Neural crest cell (in vitro differentiated cells): ENCODE results near the gene SYNE4. TPM values are rescaled to one million over a fixed set of nuclear protein-coding genes. Genes with fewer than 3 reads are reported as not detected.

ENCODE experiments used
- DNase-seq: peaks from one replicate; pipeline ENCODE4 v3.0.0; 2021; ENCODE audit warnings: low read depth, mixed read lengths, low spot score
- H3K27ac Mint-ChIP-seq: one replicate; pipeline ENCODE4 v1.8.0; 2021; ENCODE audit warnings: mild to moderate bottlenecking, mixed read lengths; ENCODE audit not compliant: unreplicated experiment
- H3K27me3 Mint-ChIP-seq: 2 replicates; pipeline ENCODE4 v1.8.0; 2021; ENCODE audit warnings: low read depth, mild to moderate bottlenecking, mixed read lengths
- H3K36me3 Mint-ChIP-seq: 2 replicates; pipeline ENCODE4 v1.8.0; 2021; ENCODE audit warnings: low read depth, mild to moderate bottlenecking, mixed read lengths
- H3K4me1 Mint-ChIP-seq: 2 replicates; pipeline ENCODE4 v1.8.0; 2021; ENCODE audit warnings: mixed read lengths
- H3K4me3 Mint-ChIP-seq: one replicate; pipeline ENCODE4 v1.8.0; 2021; ENCODE audit warnings: mild to moderate bottlenecking, mixed read lengths
- H3K9me3 Mint-ChIP-seq: 2 replicates; pipeline ENCODE4 v1.8.0; 2021; ENCODE audit warnings: mixed read lengths
- total RNA-seq: library from RNA; stranded (reverse); gene quantifications from 2 replicates; pipeline ENCODE4 v1.2.1, GENCODE V29; 2021
- TF ChIP-seq, protein P1 (sequence below): fragments of 200-600 bp; sonication (generic); conservative IDR thresholded peaks from 2 replicates; pipeline ENCODE4 v1.5.0; 2021; ENCODE audit warnings: antibody characterized with exemption, mild to moderate bottlenecking

The SYNE4 gene
- total RNA-seq, 1 donor from 2014 or later: 0.54 TPM

DNA sequence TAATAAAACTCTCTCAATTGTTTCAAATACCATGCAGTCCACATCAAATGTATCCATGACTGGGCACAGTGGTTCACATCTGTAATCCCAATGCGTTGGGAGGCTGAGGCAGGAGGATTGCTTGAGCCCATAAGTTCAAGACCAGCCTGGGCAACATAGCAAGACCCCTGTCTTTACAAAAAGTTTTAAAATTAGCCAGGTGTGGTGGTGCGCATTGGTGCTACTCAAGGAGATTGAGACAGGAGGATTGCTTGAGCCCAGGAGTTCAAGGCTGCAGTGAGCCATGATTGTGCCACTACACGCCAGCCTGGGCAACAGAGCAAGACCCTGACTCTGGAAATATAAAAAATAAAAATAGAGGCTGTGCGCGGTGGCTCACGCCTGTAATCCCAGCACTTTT, 19.1 kb upstream of the SYNE4 start:
- Mint-ChIP-seq H3K9me3 (no peaks in the 10 kb centered on the region), H3K36me3 (peaks cover 10% of the 10 kb centered on the region), H3K27me3 (no peaks in the 10 kb centered on the region), H3K4me3 (no peak overlapping the region), H3K27ac (no peak overlapping the region), H3K4me1 (peaks cover 4% of the 10 kb centered on the region)
- DNase-seq: no peak
- TF ChIP-seq, protein P1, sequence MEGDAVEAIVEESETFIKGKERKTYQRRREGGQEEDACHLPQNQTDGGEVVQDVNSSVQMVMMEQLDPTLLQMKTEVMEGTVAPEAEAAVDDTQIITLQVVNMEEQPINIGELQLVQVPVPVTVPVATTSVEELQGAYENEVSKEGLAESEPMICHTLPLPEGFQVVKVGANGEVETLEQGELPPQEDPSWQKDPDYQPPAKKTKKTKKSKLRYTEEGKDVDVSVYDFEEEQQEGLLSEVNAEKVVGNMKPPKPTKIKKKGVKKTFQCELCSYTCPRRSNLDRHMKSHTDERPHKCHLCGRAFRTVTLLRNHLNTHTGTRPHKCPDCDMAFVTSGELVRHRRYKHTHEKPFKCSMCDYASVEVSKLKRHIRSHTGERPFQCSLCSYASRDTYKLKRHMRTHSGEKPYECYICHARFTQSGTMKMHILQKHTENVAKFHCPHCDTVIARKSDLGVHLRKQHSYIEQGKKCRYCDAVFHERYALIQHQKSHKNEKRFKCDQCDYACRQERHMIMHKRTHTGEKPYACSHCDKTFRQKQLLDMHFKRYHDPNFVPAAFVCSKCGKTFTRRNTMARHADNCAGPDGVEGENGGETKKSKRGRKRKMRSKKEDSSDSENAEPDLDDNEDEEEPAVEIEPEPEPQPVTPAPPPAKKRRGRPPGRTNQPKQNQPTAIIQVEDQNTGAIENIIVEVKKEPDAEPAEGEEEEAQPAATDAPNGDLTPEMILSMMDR: no peak

DNA sequence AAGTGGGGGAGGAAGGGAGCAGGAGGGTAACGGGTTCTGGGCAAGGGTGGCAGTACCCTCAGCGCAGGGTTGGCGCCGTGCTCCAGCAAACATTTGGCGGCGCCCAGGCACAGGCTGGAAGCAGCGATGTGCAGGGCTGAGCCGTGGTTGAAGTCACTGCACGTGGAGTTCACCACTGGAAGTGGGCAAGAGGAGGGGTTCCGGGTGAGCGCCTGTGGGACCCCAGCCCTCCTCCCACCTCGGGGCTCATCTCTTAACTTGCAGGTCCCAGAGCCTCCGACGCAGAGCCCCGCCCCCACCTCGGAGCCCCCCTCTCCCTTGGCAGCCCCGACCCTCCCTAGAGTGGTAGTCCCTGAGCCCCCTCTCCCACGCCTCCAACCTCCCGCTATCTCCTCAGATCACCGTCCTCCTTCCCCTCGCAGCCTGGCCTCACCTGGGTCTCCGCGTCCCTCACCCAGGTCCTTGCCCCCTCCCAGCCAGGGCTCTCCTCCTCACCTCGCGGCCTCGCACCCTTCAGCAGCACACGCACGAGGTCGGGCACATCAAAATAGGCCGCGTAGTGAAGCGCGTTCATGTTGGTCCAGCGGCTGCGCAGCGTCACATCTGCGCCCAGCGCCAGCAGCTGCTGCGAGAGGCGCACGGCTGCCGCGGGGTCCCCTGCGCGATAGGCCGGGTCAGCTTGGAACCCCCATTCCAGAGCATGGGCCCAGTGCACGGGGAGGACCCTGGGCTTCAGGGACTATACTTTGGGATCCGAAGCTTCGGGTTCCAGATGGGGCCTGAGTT, 17.7 kb upstream of the SYNE4 start:
- no peak for DNase-seq
- peaks cover 10% of the 10 kb centered on the region for H3K36me3 Mint-ChIP-seq
- H3K9me3 Mint-ChIP-seq: no peaks in the 10 kb centered on the region
- TF ChIP-seq, protein P1: no peak
- no peak overlapping the region for H3K4me3 Mint-ChIP-seq
- H3K27ac Mint-ChIP-seq: no peak overlapping the region
- peaks cover 2% of the 10 kb centered on the region for H3K4me1 Mint-ChIP-seq
- no peaks in the 10 kb centered on the region for H3K27me3 Mint-ChIP-seq

DNA sequence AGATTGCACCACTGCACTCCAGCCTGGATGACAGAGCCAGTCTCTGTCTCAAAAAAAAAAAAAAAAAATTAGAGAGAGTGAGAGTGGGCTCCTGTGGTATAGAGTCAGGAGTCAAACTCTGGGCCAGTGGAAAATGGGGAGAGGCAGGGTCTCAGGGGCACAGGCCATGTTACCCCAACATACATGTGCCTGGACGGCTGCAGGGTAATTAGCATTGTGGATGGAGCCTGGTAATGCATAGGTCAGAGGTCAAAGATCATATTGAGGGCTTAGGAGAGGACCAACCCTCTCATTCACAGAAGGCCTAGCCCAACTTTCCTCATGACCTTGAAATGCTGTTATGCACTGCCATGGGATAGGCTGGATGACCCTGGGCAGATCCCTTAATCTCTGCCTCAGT, 16.9 kb upstream of the SYNE4 start:
- DNase-seq: no peak
- Mint-ChIP-seq H3K27ac (no peak overlapping the region), H3K27me3 (no peaks in the 10 kb centered on the region), H3K9me3 (no peaks in the 10 kb centered on the region), H3K4me3 (no peak overlapping the region), H3K36me3 (peaks cover 10% of the 10 kb centered on the region), H3K4me1 (no peaks in the 10 kb centered on the region)
- TF ChIP-seq, protein P1: no peak

DNA sequence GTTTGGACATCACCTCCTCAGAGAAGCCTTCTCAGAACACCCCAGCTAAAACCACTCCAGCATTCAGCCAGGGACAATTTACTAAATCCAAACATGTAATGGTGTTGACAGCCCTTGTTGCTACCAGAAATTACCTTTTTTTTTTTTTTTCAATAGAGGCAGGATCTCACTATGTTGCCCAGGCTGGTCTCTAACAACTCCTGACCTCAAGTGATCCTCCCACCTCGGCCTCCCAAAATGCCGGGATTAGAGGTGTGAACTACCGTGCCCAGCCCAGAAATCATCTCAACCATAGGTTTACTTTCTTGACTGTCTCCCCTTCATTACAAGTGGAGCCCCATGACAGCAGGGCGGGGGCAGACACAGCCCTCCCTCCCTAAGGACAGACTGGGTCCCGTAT, 14.8 kb upstream of the SYNE4 start:
- Mint-ChIP-seq H3K27me3 (no peaks in the 10 kb centered on the region), H3K4me1 (no peaks in the 10 kb centered on the region), H3K9me3 (no peaks in the 10 kb centered on the region), H3K4me3 (no peak overlapping the region), H3K36me3 (peaks cover 5% of the 10 kb centered on the region), H3K27ac (no peak overlapping the region)
- no peak for DNase-seq
- TF ChIP-seq, protein P1: no peak

DNA sequence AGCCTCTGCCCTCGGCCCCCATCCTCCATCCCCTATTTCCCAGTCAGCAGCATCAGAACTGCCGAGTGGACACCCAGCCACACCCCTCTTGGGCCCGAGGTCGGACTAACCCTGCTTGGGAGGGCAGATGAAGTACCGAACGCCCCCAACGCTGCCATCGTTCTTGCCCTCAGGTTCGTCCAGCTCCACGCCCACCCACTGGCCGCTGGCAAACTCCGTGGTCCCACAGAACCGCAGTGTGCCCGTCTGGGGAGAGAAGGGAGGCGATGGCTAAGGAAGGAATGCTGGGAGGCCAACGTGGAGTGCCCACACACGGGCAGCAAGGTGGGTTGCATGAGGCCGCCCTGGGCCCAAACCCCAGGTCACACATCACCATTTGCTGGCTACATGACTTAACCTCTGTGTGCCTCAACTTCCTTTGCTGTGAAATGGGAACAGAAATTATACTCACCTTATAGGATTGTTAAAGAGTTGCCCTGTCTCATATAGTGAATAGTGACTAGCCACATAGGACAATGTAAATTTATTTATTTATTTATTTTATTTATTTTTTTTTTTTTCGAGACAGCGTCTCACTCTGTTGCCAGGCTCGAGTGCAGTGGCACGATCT, 10.6 kb upstream of the SYNE4 start:
- DNase-seq: no peak
- TF ChIP-seq, protein P1: no peak
- H3K4me1 Mint-ChIP-seq: peaks cover 22% of the 10 kb centered on the region
- H3K4me3 Mint-ChIP-seq: no peak overlapping the region
- H3K27me3 Mint-ChIP-seq: no peaks in the 10 kb centered on the region
- no peak overlapping the region for H3K27ac Mint-ChIP-seq
- no peaks in the 10 kb centered on the region for H3K9me3 Mint-ChIP-seq
- peaks cover 9% of the 10 kb centered on the region for H3K36me3 Mint-ChIP-seq
